A673 (cell line): ENCODE results near the gene HEPACAM2.

Experiments
- EZH2 ChIP-seq: fragments of 200-600 bp; sonication (generic); IDR thresholded peaks from 2 replicates; pipeline ENCODE4 v1.6.1; 2017; ENCODE audit warnings: borderline replicate concordance, low read depth, mild to moderate bottlenecking, mixed read lengths, antibody characterized with exemption, low read length; ENCODE audit not compliant: poor library complexity, severe bottlenecking
- TF ChIP-seq, protein P1 (sequence below): fragments of 300-800, 200-600 bp; sonication (generic); conservative IDR thresholded peaks from 2 replicates; pipeline ENCODE4 v1.5.1; 2017; ENCODE audit warnings: low read depth, mild to moderate bottlenecking, antibody characterized with exemption, low read length, moderate library complexity, mixed read lengths

DNA sequence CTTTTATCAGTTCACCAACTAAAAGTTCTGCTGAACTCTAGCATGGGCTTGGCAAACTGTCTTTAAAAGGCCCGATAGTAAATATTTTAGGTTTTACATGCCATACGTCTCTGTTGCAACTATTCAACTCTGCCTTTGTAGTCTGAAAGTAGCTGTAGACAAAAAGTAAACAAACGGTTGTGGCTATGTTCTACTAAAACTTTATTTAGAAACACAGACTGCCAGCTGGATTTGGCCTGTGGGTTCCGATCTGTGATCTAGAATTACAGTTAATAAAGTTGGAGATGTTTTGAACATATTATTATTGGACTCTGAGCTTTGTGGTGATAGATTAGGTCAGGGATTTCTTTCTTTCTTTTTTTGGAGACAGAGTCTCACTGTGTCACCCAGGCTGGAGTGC lies 39.0 kb upstream of the HEPACAM2 start:
- TF ChIP-seq, protein P1, sequence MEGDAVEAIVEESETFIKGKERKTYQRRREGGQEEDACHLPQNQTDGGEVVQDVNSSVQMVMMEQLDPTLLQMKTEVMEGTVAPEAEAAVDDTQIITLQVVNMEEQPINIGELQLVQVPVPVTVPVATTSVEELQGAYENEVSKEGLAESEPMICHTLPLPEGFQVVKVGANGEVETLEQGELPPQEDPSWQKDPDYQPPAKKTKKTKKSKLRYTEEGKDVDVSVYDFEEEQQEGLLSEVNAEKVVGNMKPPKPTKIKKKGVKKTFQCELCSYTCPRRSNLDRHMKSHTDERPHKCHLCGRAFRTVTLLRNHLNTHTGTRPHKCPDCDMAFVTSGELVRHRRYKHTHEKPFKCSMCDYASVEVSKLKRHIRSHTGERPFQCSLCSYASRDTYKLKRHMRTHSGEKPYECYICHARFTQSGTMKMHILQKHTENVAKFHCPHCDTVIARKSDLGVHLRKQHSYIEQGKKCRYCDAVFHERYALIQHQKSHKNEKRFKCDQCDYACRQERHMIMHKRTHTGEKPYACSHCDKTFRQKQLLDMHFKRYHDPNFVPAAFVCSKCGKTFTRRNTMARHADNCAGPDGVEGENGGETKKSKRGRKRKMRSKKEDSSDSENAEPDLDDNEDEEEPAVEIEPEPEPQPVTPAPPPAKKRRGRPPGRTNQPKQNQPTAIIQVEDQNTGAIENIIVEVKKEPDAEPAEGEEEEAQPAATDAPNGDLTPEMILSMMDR, result no peak
- no peak for TF ChIP-seq EZH2
